CD8-positive, alpha-beta memory T cell (primary cell): ENCODE data around the gene TMEM176A. TPM values are rescaled to one million over a fixed set of nuclear protein-coding genes. Genes with fewer than 3 reads are reported as not detected.

Experiments
- polyA plus RNA-seq: library from polyadenylated mRNA; unstranded; fragments of 300-500 nt; fragmentation: Illumina TruSeq; gene quantifications from one replicate; pipeline ENCODE4 v1.2.3, GENCODE V29; 2021
- total RNA-seq, 2 experiments: library from RNA; stranded (reverse); gene quantifications; one replicate each; pipeline ENCODE4 v1.2.3, GENCODE V29; 2021

Gene TMEM176A
- total and polyA plus RNA-seq, 3 experiments from 2014 or later: 0.26 TPM; not detected in 2

Other genes starting within 250 kb of the TMEM176A start
- gene GIMAP4, start 233.4 kb upstream of the TMEM176A start, total RNA-seq: 10 to 100 TPM; 57.3 to 59.3 TPM
- 577 TPM for gene GIMAP4, start 233.4 kb upstream of the TMEM176A start, polyA plus RNA-seq
- gene GIMAP6, start 168.4 kb upstream of the TMEM176A start, total RNA-seq: 10 to 100 TPM; 44.9 to 45.8 TPM
- 199 TPM for gene GIMAP6, start 168.4 kb upstream of the TMEM176A start, polyA plus RNA-seq
- 10 to 100 TPM; 40.4 to 42.9 TPM for gene GIMAP2, start 115.1 kb upstream of the TMEM176A start, total RNA-seq
- 88.0 TPM for gene GIMAP2, start 115.1 kb upstream of the TMEM176A start, polyA plus RNA-seq
- 10 to 100 TPM in 1 of 2 experiments, 1 to 10 TPM in 1; 9.8 to 10.0 TPM for gene GIMAP1, start 84.2 kb upstream of the TMEM176A start, total RNA-seq
- 86.1 TPM for gene GIMAP1, start 84.2 kb upstream of the TMEM176A start, polyA plus RNA-seq
- gene GIMAP5, start 63.4 kb upstream of the TMEM176A start, total RNA-seq: 10 to 100 TPM; 63.9 to 70.4 TPM
- 475 TPM for gene GIMAP5, start 63.4 kb upstream of the TMEM176A start, polyA plus RNA-seq
- gene TMEM176B, start 405 bp upstream of the TMEM176A start, total RNA-seq: under 1 TPM; 0.20 to 0.27 TPM
- gene TMEM176B, start 405 bp upstream of the TMEM176A start, polyA plus RNA-seq: not detected
- gene AOC1, start 51.7 kb downstream of the TMEM176A start, total RNA-seq: not detected
- not detected for gene AOC1, start 51.7 kb downstream of the TMEM176A start, polyA plus RNA-seq
- gene KCNH2, start 177.6 kb downstream of the TMEM176A start, total RNA-seq: under 1 TPM; 0.11 to 0.24 TPM
- gene KCNH2, start 177.6 kb downstream of the TMEM176A start, polyA plus RNA-seq: 0.63 TPM
- gene NOS3, start 190.2 kb downstream of the TMEM176A start, total RNA-seq: 10 to 100 TPM in 1 of 2 experiments, 1 to 10 TPM in 1; 9.9 to 10.6 TPM
- 5.2 TPM for gene NOS3, start 190.2 kb downstream of the TMEM176A start, polyA plus RNA-seq
- gene ATG9B, start 223.7 kb downstream of the TMEM176A start, total RNA-seq: 1 to 10 TPM; 3.8 to 4.2 TPM
- 15.4 TPM for gene ATG9B, start 223.7 kb downstream of the TMEM176A start, polyA plus RNA-seq
- 10 to 100 TPM; 49.2 to 52.3 TPM for gene ABCB8, start 227.7 kb downstream of the TMEM176A start, total RNA-seq
- 18.4 TPM for gene ABCB8, start 227.7 kb downstream of the TMEM176A start, polyA plus RNA-seq
- gene ASIC3, start 247.8 kb downstream of the TMEM176A start, total RNA-seq: 1 to 10 TPM; 2.6 to 3.6 TPM
- not detected for gene ASIC3, start 247.8 kb downstream of the TMEM176A start, polyA plus RNA-seq